ENCODE measurements around the gene VWA5B1. TPM values are rescaled to one million over a fixed set of nuclear protein-coding genes. Genes with fewer than 3 reads are reported as not detected.

Gene VWA5B1
- total and polyA plus RNA-seq, 2 donors, result 0.51 to 0.58 TPM

GRCh38 chr1:20337581-20337980 is 46.9 kb downstream of the VWA5B1 start:
- no peak overlapping the region for H3K27ac ChIP-seq (ENCODE audit: low read depth)
- no peak for DNase-seq (ENCODE audit: extremely low spot score)
- H3K36me3 ChIP-seq (ENCODE audit: insufficient read depth), result no peaks in the 10 kb centered on the region
- 85% methylated on average over 7 of the region's 7 CpGs for WGBS
- H3K4me1 ChIP-seq (ENCODE audit: insufficient read depth), result no peaks in the 10 kb centered on the region
- H3K4me3 ChIP-seq (ENCODE audit: low read depth, low read length), result no peak overlapping the region

GRCh38 chr1:20339811-20340457 is 49.3 kb downstream of the VWA5B1 start:
- Histone ChIP-seq H3K27ac (ENCODE audit: low read depth) (no peak overlapping the region), H3K4me1 (ENCODE audit: insufficient read depth) (no peaks in the 10 kb centered on the region), H3K4me3 (ENCODE audit: low read depth, low read length) (no peak overlapping the region), H3K36me3 (ENCODE audit: insufficient read depth) (no peaks in the 10 kb centered on the region)
- 58% methylated on average over 9 of the region's 9 CpGs for whole genome bisulfite sequencing
- no peak for DNase-seq (ENCODE audit: extremely low spot score)

DNA sequence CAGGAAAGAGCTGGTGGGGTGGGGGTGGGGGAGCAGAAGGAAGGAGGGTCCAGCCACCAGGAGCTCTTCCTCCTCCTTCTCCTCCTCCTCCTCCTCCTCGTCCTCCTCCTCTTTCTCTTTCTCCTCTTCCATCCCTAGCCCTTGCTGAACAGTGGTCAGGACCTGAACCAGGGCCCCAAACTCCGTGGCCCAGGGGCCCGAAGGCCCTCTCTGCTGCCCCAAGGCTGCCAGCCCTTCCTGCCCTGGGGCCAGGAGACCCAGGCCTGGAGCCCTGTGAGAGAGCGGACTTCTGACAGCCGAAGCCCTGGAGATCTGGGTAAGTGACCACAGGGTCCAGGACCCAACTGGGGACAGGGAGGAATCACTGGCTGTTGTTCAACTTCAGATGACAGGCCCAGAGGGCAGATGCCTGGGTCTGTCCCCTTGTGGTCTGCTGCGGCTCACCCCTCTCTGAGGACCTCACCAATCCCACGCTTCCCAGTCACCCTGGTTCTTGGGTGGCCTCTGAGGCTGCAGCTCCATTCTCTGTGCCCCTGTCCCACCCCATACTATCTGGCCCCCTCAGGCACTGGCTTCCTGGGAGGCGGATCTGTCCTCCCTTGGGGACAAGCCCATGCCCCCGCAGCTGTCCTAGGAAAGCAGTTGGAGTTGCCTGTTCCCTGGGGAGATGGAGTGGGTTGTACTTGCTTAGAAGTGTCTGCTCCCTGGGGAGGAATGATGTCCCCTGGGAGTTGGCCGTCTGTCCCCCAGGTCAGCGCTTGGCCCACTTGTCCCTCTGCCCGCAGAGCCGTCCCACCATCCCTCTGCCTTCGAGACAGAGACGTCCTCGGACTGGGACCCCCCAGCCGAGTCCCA is 51.8 kb downstream of the VWA5B1 start:
- H3K4me1 ChIP-seq (ENCODE audit: insufficient read depth), result no peaks in the 10 kb centered on the region
- DNase-seq (ENCODE audit: extremely low spot score), result no peak
- WGBS, result 58% methylated on average over 17 of the region's 17 CpGs
- no peak overlapping the region for H3K27ac ChIP-seq (ENCODE audit: low read depth)
- H3K36me3 ChIP-seq (ENCODE audit: insufficient read depth), result no peaks in the 10 kb centered on the region
- no peak overlapping the region for H3K4me3 ChIP-seq (ENCODE audit: low read depth, low read length)

GRCh38 chr1:20343149-20343937 is 52.7 kb downstream of the VWA5B1 start:
- no peaks in the 10 kb centered on the region for H3K4me1 ChIP-seq (ENCODE audit: insufficient read depth)
- no peak overlapping the region for H3K27ac ChIP-seq (ENCODE audit: low read depth)
- peak overlapping the region; percentile 24 for H3K4me3 ChIP-seq (ENCODE audit: low read depth, low read length)
- WGBS, result 5% methylated on average over 57 of the region's 59 CpGs
- no peaks in the 10 kb centered on the region for H3K36me3 ChIP-seq (ENCODE audit: insufficient read depth)
- DNase-seq (ENCODE audit: extremely low spot score), result no peak

GRCh38 chr1:20343938-20344302 is 53.2 kb downstream of the VWA5B1 start:
- no peaks in the 10 kb centered on the region for H3K4me1 ChIP-seq (ENCODE audit: insufficient read depth)
- H3K4me3 ChIP-seq (ENCODE audit: low read depth, low read length), result no peak overlapping the region
- DNase-seq (ENCODE audit: extremely low spot score), result no peak
- H3K36me3 ChIP-seq (ENCODE audit: insufficient read depth), result no peaks in the 10 kb centered on the region
- WGBS, result 26% methylated on average over 10 of the region's 10 CpGs
- no peak overlapping the region for H3K27ac ChIP-seq (ENCODE audit: low read depth)

DNA sequence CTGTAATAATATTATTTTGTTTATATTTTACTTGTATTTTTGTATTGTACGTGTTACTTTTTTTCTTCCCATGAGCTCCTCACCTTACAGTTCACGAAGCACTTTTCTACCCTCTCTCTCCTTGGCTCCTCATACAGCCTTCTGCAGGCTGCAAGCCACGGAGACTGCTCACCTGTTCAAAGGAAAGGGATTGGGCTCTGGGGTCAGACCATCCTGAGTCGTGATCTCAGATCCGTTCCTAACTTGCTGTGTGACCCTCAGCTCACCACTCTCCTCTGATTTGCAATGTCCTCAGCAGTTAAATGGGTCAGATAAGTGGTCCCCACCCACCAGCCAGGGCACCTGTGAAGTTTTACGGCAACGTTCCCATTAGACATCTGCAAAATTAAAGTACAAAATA is 54.1 kb downstream of the VWA5B1 start:
- Histone ChIP-seq H3K27ac (ENCODE audit: low read depth) (no peak overlapping the region), H3K4me1 (ENCODE audit: insufficient read depth) (no peaks in the 10 kb centered on the region), H3K4me3 (ENCODE audit: low read depth, low read length) (no peak overlapping the region), H3K36me3 (ENCODE audit: insufficient read depth) (no peaks in the 10 kb centered on the region)
- WGBS, result 60% methylated on average over 7 of the region's 7 CpGs
- no peak for DNase-seq (ENCODE audit: extremely low spot score)

DNA sequence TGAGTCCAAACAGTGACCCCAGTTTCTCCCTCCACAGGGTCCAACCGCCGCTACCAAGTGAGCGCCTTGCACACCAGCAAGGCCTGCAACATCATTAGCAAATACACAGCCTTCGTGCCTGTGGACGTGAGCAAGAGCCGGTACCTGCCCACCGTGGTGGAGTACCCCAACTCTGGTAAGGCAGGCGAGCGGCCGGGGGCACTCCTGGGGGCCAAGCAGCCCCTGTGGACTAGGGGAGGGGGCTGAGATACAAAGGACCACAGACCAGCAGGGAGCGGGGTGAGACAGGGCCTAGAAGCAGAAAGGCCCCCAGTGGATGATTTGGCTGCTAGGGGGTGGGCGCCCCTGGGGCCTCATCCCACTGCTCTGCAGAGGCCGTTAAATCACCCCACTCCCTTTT is 54.7 kb downstream of the VWA5B1 start:
- WGBS, result 86% methylated on average over 13 of the region's 13 CpGs
- Histone ChIP-seq H3K36me3 (ENCODE audit: insufficient read depth) (no peaks in the 10 kb centered on the region), H3K4me3 (ENCODE audit: low read depth, low read length) (no peak overlapping the region), H3K4me1 (ENCODE audit: insufficient read depth) (no peaks in the 10 kb centered on the region), H3K27ac (ENCODE audit: low read depth) (no peak overlapping the region)
- no peak for DNase-seq (ENCODE audit: extremely low spot score)

GRCh38 chr1:20346433-20346832 is 55.8 kb downstream of the VWA5B1 start:
- WGBS, result 75% methylated on average over 1 of the region's 1 CpG

DNA sequence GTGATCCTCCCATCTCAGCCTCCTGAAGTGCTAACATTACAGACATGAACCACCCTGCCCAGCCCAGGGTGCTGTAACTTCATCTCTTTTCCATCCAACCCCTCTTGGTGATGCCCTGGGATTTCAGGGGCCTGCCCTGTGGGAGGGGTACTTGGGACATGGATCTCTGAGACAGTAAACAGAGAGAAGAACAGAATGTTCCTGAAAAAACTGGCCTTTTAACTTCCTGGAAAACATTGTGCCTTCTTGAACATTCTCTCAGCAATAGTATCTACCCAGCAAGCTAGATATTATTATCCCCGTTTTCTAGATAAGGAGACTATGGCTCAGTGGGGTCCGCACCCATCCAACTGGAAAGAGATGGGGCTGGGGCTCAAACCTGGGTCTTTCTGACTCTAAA is 57.0 kb downstream of the VWA5B1 start:
- no peaks in the 10 kb centered on the region for H3K4me1 ChIP-seq (ENCODE audit: insufficient read depth)
- WGBS, result 90% methylated on average over 2 of the region's 2 CpGs
- H3K4me3 ChIP-seq (ENCODE audit: low read depth, low read length), result no peak overlapping the region
- no peak overlapping the region for H3K27ac ChIP-seq (ENCODE audit: low read depth)
- DNase-seq (ENCODE audit: extremely low spot score), result no peak
- H3K36me3 ChIP-seq (ENCODE audit: insufficient read depth), result no peaks in the 10 kb centered on the region

More at GRCh38 chr1:20346433-20346832, 55.8 kb downstream of the VWA5B1 start:
- Histone ChIP-seq H3K27ac (ENCODE audit: low read depth) (no peak overlapping the region), H3K4me3 (ENCODE audit: low read depth, low read length) (no peak overlapping the region), H3K4me1 (ENCODE audit: insufficient read depth) (no peaks in the 10 kb centered on the region), H3K36me3 (ENCODE audit: insufficient read depth) (no peaks in the 10 kb centered on the region)
- no peak for DNase-seq (ENCODE audit: extremely low spot score)

- 75% methylated on average over 13 of the region's 13 CpGs for WGBS
- H3K4me3 ChIP-seq (ENCODE audit: low read depth, low read length), result no peak overlapping the region
Measured at GRCh38 chr1:20348326-20348915, 57.7 kb downstream of the VWA5B1 start.

DNA sequence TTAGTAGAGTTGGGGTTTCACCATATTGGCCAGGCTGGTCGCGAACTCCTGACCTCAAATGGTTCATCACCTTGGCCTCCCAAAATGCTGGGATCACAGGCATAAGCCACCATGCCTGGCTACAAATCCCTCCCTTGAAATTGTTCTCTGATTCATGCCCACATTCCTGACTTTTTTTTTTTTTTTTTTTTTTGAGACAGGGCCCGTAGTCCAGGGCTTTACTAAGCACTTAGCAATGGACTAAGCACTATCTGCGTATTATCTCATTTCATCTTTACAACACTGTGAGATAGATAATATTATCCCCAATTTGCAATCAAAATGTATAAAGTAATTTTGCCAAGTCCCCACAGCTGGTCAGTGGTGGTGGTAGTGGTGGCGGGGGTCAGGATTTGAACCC is 58.9 kb downstream of the VWA5B1 start:
- H3K4me3 ChIP-seq (ENCODE audit: low read depth, low read length), result no peak overlapping the region
- WGBS, result 87% methylated on average over 5 of the region's 5 CpGs
- no peaks in the 10 kb centered on the region for H3K36me3 ChIP-seq (ENCODE audit: insufficient read depth)
- H3K27ac ChIP-seq (ENCODE audit: low read depth), result no peak overlapping the region
- no peak for DNase-seq (ENCODE audit: extremely low spot score)
- H3K4me1 ChIP-seq (ENCODE audit: insufficient read depth), result no peaks in the 10 kb centered on the region

More at GRCh38 chr1:20348326-20348915, 57.7 kb downstream of the VWA5B1 start:
- H3K27ac ChIP-seq (ENCODE audit: low read depth), result no peak overlapping the region
- H3K4me1 ChIP-seq (ENCODE audit: insufficient read depth), result no peaks in the 10 kb centered on the region
- no peaks in the 10 kb centered on the region for H3K36me3 ChIP-seq (ENCODE audit: insufficient read depth)
- DNase-seq (ENCODE audit: extremely low spot score), result no peak

- H3K36me3 ChIP-seq (ENCODE audit: insufficient read depth), result no peaks in the 10 kb centered on the region
- no peak for DNase-seq (ENCODE audit: extremely low spot score)
- 86% methylated on average over 12 of the region's 12 CpGs for WGBS
- no peak overlapping the region for H3K4me3 ChIP-seq (ENCODE audit: low read depth, low read length)
- H3K4me1 ChIP-seq (ENCODE audit: insufficient read depth), result no peaks in the 10 kb centered on the region
- no peak overlapping the region for H3K27ac ChIP-seq (ENCODE audit: low read depth)
Measured at GRCh38 chr1:20349971-20350370, 59.3 kb downstream of the VWA5B1 start.

DNA sequence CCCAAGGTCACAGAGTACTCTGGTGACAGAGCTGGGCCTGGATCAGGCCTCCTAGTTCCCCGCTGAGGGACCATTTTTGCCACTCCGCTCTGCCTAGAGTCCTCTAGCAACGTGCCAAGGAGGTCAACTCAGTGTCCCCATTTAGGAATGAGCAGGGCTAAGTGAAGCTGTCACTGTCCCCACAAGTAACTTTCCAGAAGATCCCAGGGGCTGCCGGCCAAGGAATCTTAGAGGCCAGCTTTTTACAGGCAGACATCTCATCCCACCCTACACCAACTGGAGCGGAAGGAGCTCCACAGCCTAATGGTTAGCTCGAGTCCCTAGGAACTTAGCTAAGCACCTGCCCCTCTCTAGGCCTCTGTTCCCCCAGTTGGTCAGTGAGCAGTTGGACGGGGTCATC is 59.7 kb downstream of the VWA5B1 start:
- DNase-seq (ENCODE audit: extremely low spot score), result no peak
- H3K27ac ChIP-seq (ENCODE audit: low read depth), result no peak overlapping the region
- no peak overlapping the region for H3K4me3 ChIP-seq (ENCODE audit: low read depth, low read length)
- H3K36me3 ChIP-seq (ENCODE audit: insufficient read depth), result no peaks in the 10 kb centered on the region
- 91% methylated on average over 7 of the region's 7 CpGs for WGBS
- no peaks in the 10 kb centered on the region for H3K4me1 ChIP-seq (ENCODE audit: insufficient read depth)

Data from urinary bladder (tissue), 4 donors.